HCT116 (cell line): ENCODE results near the gene ACKR4. TPM values are rescaled to one million over a fixed set of nuclear protein-coding genes. Genes with fewer than 3 reads are reported as not detected.

Source experiments
- ATAC-seq: fragments of 200-7000 bp; cut with Tn5 transposase; 2 replicates; pipeline ENCODE4 v1.9.1; 2020; ENCODE audit warnings: mild to moderate bottlenecking, moderate library complexity
- BruUV-seq: library from RNA; stranded (reverse); fragments of 400-500 nt; replicated peaks from 2 replicates; lab custom pipeline; 2021; lab: Mats Ljungman, UMichigan
- CTCF ChIA-PET: fragments of 300-600 bp; sonication (Branson Sonifier 250); formaldehyde crosslinking; loops from one replicate; lab custom pipeline; 2021; ENCODE audit warnings: antibody characterized with exemption; lab: Charles Lee
- POLR2A ChIA-PET: fragments of 300-600, 350-600 bp; sonication (Branson Sonifier 250); formaldehyde crosslinking; loops from one replicate; lab custom pipeline; 2021; ENCODE audit warnings: antibody characterized with exemption; lab: Charles Lee
- RAD21 ChIA-PET, 2 experiments: fragments of 300-600 bp; sonication (Branson Sonifier 250); formaldehyde crosslinking; loops; one replicate each; lab custom pipeline; 2023; ENCODE audit warnings: low total read pairs in 2 of 2; ENCODE audit not compliant: uncharacterized antibody in 2 of 2, unreplicated experiment in 2 of 2, low non-redundant PET in 1 of 2; lab: Charles Lee
- DNase-seq: peaks from one replicate; pipeline ENCODE4 v3.0.0-alpha.2; 2010; ENCODE audit warnings: low read depth, low spot score
- H2AFZ ChIP-seq: fragments of 200-600 bp; shearing (Covaris generic), sonication (generic); 2 replicates; pipeline ENCODE4 v1.6.1; 2017; ENCODE audit warnings: low read depth, mixed run types, mixed read lengths, antibody characterized with exemption, low read length; ENCODE audit not compliant: poor library complexity, severe bottlenecking
- H3K27ac ChIP-seq: 2 replicates; pipeline ENCODE4 v1.5.1; 2012; ENCODE audit warnings: low read depth, low read length
- H3K27me3 ChIP-seq: fragments of 200-600 bp; sonication (generic); 2 replicates; pipeline ENCODE4 v1.6.1; 2016; ENCODE audit warnings: mixed run types, low read length, mixed read lengths; ENCODE audit not compliant: insufficient read depth
- H3K36me3 ChIP-seq, 2 experiments: fragments of 200-500 bp in 1 of 2; fragments of 200-600 bp in 1 of 2; sonication (Bioruptor generic) in 1 of 2; sonication (generic) in 1 of 2; 2 replicates each; pipeline versions ENCODE4 v1.5.1 to v1.6.1; 2014 to 2016; ENCODE audit warnings: low read length in 2 of 2, inconsistent platforms in 1 of 2, mixed read lengths in 1 of 2, mixed run types in 1 of 2; ENCODE audit not compliant: insufficient read depth in 2 of 2, control insufficient read depth in 1 of 2
- H3K4me1 ChIP-seq, 2 experiments: fragments of 200-600 bp in 1 of 2; sonication (generic) in 1 of 2; 2 replicates each; pipeline versions ENCODE4 v1.5.1 to v1.6.1; 2012 to 2017; ENCODE audit warnings: low read length in 2 of 2, inconsistent platforms in 1 of 2, mild to moderate bottlenecking in 1 of 2, mixed read lengths in 1 of 2, mixed run types in 1 of 2, moderate library complexity in 1 of 2; ENCODE audit not compliant: insufficient read depth in 2 of 2, control insufficient read depth in 1 of 2
- H3K4me2 ChIP-seq: fragments of 200-600 bp; sonication (generic); 2 replicates; pipeline ENCODE4 v1.6.1; 2017; ENCODE audit warnings: mixed run types, low read length, mixed read lengths
- H3K4me3 ChIP-seq, 2 experiments: fragments of 200-600 bp in 1 of 2; sonication (generic) in 1 of 2; replicated peaks in 1 of 2; 2 replicates each; pipeline ENCODE4 v1.5.1; 2011 to 2016; ENCODE audit warnings: low read length in 2 of 2, control low read depth in 1 of 2, low read depth in 1 of 2, mild to moderate bottlenecking in 1 of 2, mixed read lengths in 1 of 2, mixed run types in 1 of 2
- H3K79me2 ChIP-seq: fragments of 200-600 bp; sonication (generic); 2 replicates; pipeline ENCODE4 v1.6.1; 2017; ENCODE audit warnings: mild to moderate bottlenecking, mixed run types, low read length, moderate library complexity, mixed read lengths; ENCODE audit not compliant: insufficient read depth
- H3K9ac ChIP-seq: fragments of 200-600 bp; sonication (generic); 2 replicates; pipeline ENCODE4 v1.6.1; 2016; ENCODE audit warnings: low read length, mixed read lengths
- H3K9me2 ChIP-seq: fragments of 200-600 bp; sonication (generic), shearing (Covaris generic); 2 replicates; pipeline ENCODE4 v1.6.1; 2017; ENCODE audit warnings: mixed run types, mild to moderate bottlenecking, moderate library complexity; ENCODE audit not compliant: insufficient read depth
- H3K9me3 ChIP-seq, 2 experiments: fragments of 200-500 bp in 1 of 2; fragments of 200-600 bp in 1 of 2; sonication (Bioruptor generic) in 1 of 2; sonication (generic) in 1 of 2; 2 replicates each; pipeline ENCODE4 v1.6.1; 2014 to 2017; ENCODE audit warnings: low read length in 2 of 2, mixed read lengths in 2 of 2, inconsistent platforms in 1 of 2, low read depth in 1 of 2, mild to moderate bottlenecking in 1 of 2, mixed run types in 1 of 2, moderate library complexity in 1 of 2; ENCODE audit not compliant: control insufficient read depth in 1 of 2, insufficient read depth in 1 of 2
- H4K20me1 ChIP-seq: fragments of 200-600 bp; sonication (generic), shearing (Covaris generic); 2 replicates; pipeline ENCODE4 v1.6.1; 2017; ENCODE audit warnings: mixed run types, mild to moderate bottlenecking, moderate library complexity; ENCODE audit not compliant: insufficient read depth
- CBX3 ChIP-seq: IDR thresholded peaks from 2 replicates; pipeline ENCODE4 v1.6.1; 2012; ENCODE audit warnings: low read depth
- CEBPB ChIP-seq: IDR thresholded peaks from 2 replicates; pipeline ENCODE4 v1.6.1; 2012; ENCODE audit warnings: low read depth
- EGR1 ChIP-seq: IDR thresholded peaks from 2 replicates; pipeline ENCODE4 v1.6.1; 2012; ENCODE audit warnings: low read depth
- ELF1 ChIP-seq: IDR thresholded peaks from 2 replicates; pipeline ENCODE4 v1.6.1; 2012; ENCODE audit warnings: low read depth, borderline replicate concordance
- FOSL1 ChIP-seq: IDR thresholded peaks from 2 replicates; pipeline ENCODE4 v1.6.1; 2012; ENCODE audit warnings: low read depth
- SIN3A ChIP-seq: IDR thresholded peaks from 2 replicates; pipeline ENCODE4 v1.6.1; 2012; ENCODE audit warnings: low read depth
- SP1 ChIP-seq: IDR thresholded peaks from 2 replicates; pipeline ENCODE4 v1.6.1; 2012; ENCODE audit warnings: low read depth
- TCF7L2 ChIP-seq: IDR thresholded peaks from 2 replicates; pipeline ENCODE4 v1.7.0; 2011; ENCODE audit warnings: borderline replicate concordance, inconsistent platforms; ENCODE audit not compliant: insufficient read depth, insufficient read length; ENCODE audit errors: extremely low read depth
- ZNF274 ChIP-seq: fragments of 200-500 bp; sonication (Bioruptor generic); IDR thresholded peaks from 2 replicates; pipeline ENCODE4 v1.6.1; 2014; ENCODE audit warnings: mild to moderate bottlenecking, low read depth, low read length, inconsistent platforms
- intact Hi-C: fragments of 100-400 bp; cut with micrococcal nuclease; formaldehyde crosslinking; loops from 2 replicates; pipeline ENCODE4 v1.10.0; 2022
- total RNA-seq: library from RNA; stranded (reverse); gene quantifications from one replicate; pipeline ENCODE4 v1.2.1, GENCODE V29; 2021; ENCODE audit not compliant: unreplicated experiment
- TF ChIP-seq, protein P1 (sequence below): IDR thresholded peaks from 2 replicates; pipeline ENCODE4 v1.6.1; 2012; ENCODE audit warnings: low read depth

ACKR4 gene
- total RNA-seq, 1 experiment from 2014 or later: 0.12 TPM

DNA sequence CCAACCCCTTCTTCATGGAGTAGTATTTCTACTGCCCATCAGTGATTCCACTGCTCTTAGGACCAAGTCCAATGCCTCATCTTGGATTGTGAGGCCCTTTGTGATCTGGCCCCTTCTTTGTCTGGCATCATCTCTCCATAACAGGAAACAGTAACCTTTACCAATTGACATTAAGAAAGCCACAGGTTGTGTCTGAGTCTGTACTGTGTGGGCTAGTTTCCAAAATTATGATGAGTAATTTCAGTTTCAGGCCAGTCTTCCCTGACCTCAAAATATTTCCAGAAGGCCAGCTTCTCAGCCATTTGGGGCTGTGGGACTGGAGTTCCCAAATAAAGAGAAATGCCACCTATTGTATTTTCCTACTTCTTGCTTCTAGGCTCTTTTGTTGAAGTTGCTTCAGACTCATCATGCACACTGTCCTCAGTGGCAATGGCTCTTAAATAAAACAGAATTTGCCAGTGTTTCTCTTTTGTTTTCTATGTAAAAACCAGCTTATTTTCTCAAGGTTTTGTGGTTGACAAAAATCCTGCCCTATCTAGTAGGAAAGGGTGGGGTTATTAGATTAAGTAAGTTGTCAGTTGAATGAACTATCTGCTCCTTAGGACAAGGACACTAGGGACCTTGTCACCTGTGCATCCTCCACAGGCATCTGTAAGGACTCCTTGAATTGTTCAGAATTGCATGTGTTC is 47.0 kb upstream of the ACKR4 start:
- Histone ChIP-seq H3K9me2 (no peaks in the 10 kb centered on the region), H3K79me2 (no peaks in the 10 kb centered on the region), H3K9ac (no peak overlapping the region), H3K4me1 (peaks cover 0 to 10% of the 10 kb centered on the region in 2 experiments; a peak in 2 of 4 replicates), H3K9me3 (no peaks in the 10 kb centered on the region), H3K36me3 (no peaks in the 10 kb centered on the region), H4K20me1 (no peaks in the 10 kb centered on the region), H3K4me2 (peak overlapping the region; percentile 25; the same call in 1 of the 2 replicates), H3K27ac (no peak overlapping the region), H3K27me3 (no peaks in the 10 kb centered on the region), H2AFZ (no peak overlapping the region), H3K4me3 (no peak overlapping the region)
- ChIA-PET RAD21 (no interaction called here), CTCF (no interaction called here), POLR2A (no interaction called here)
- no peak for DNase-seq
- TF ChIP-seq ZNF274: no peak
- TF ChIP-seq CEBPB: 0 out of 2 replicates have a peak, but pooled peaks have one; percentile 33
- no peak for TF ChIP-seq SIN3A
- TF ChIP-seq ELF1: no peak
- TF ChIP-seq EGR1: no peak
- TF ChIP-seq SP1: 0 out of 2 replicates have a peak, but pooled peaks have one; percentile 28
- no TSS peak for BruUV-seq
- no peak for ATAC-seq
- intact Hi-C loops: loop anchor here (10.0 kb wide), 1 partner anchor 835 kb away; no protein-coding TSS in a partner anchor

DNA sequence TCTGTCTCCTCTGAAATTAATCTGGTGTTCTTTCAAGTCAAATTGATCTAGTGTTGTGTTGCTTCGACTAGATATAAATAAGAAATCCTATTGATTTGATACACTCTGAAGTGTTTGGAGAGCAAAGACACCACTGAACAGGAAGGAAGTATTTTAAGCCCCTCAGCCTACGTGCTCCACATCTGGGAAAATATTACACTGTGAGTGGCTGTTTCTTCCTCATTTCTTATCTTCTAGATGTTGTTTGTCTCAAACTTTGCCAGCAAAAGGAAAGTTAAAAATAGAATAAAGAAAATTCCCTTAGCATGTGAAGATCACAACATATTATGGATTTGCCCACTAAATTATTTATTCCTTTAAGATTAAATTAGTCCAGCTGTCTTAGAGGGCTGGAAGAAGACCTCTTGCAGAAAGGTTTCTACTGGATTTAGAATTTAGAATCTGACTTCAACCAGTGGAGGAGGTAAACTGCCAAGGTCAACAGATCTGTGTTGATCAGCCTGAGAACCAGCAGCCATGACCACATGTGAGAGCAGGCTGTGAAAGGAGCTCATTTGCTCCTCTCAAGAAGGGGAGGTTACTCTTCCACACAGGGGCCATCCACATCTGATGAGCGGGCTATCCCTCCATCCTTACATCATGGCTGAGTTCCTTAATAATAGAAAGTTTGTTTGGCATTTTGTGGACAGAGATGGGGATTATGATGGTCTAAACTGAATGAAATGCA is 46.3 kb upstream of the ACKR4 start:
- Histone ChIP-seq H3K4me1 (peaks cover 0 to 10% of the 10 kb centered on the region in 2 experiments; a peak in 2 of 4 replicates), H3K9me2 (no peaks in the 10 kb centered on the region), H3K27me3 (no peaks in the 10 kb centered on the region), H3K79me2 (no peaks in the 10 kb centered on the region), H3K9ac (no peak overlapping the region), H4K20me1 (no peaks in the 10 kb centered on the region), H3K36me3 (no peaks in the 10 kb centered on the region), H3K27ac (no peak overlapping the region), H2AFZ (no peak overlapping the region), H3K9me3 (no peaks in the 10 kb centered on the region), H3K4me3 (no peak overlapping the region), H3K4me2 (no peak overlapping the region; the same call in 1 of the 2 replicates)
- DNase-seq (no peak), ATAC-seq (no peak)
- TF ChIP-seq FOSL1 (no peak), CBX3 (no peak), SP1 (no peak), TCF7L2 (no peak), ZNF274 (no peak)
- TF ChIP-seq, protein P1, sequence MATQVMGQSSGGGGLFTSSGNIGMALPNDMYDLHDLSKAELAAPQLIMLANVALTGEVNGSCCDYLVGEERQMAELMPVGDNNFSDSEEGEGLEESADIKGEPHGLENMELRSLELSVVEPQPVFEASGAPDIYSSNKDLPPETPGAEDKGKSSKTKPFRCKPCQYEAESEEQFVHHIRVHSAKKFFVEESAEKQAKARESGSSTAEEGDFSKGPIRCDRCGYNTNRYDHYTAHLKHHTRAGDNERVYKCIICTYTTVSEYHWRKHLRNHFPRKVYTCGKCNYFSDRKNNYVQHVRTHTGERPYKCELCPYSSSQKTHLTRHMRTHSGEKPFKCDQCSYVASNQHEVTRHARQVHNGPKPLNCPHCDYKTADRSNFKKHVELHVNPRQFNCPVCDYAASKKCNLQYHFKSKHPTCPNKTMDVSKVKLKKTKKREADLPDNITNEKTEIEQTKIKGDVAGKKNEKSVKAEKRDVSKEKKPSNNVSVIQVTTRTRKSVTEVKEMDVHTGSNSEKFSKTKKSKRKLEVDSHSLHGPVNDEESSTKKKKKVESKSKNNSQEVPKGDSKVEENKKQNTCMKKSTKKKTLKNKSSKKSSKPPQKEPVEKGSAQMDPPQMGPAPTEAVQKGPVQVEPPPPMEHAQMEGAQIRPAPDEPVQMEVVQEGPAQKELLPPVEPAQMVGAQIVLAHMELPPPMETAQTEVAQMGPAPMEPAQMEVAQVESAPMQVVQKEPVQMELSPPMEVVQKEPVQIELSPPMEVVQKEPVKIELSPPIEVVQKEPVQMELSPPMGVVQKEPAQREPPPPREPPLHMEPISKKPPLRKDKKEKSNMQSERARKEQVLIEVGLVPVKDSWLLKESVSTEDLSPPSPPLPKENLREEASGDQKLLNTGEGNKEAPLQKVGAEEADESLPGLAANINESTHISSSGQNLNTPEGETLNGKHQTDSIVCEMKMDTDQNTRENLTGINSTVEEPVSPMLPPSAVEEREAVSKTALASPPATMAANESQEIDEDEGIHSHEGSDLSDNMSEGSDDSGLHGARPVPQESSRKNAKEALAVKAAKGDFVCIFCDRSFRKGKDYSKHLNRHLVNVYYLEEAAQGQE: no peak
- ChIA-PET RAD21 (no interaction called here), POLR2A (no interaction called here), CTCF (no interaction called here)
- no TSS peak for BruUV-seq
- intact Hi-C loops: no loop called here
